HepG2 (cell line): ENCODE data around the gene EIF1. TPM values are rescaled to one million over a fixed set of nuclear protein-coding genes. Genes with fewer than 3 reads are reported as not detected.

ENCODE experiments used
- FOSL1 ChIP-seq: sonication (generic); formaldehyde crosslinking; IDR thresholded peaks from 2 replicates; pipeline ENCODE4 v1.9.0; 2021; ENCODE audit warnings: missing genetic modification reagents, borderline replicate concordance
- HCFC1 ChIP-seq: fragments of 150-350 bp; IDR thresholded peaks from 2 replicates; pipeline ENCODE4 v1.6.1; 2014; ENCODE audit warnings: low read depth, low read length
- MAX ChIP-seq: IDR thresholded peaks from 2 replicates; pipeline ENCODE4 v1.6.1; 2012; ENCODE audit warnings: inconsistent platforms
- RAD21 ChIP-seq: fragments of 450-650 bp; formaldehyde crosslinking; IDR thresholded peaks from 2 replicates; pipeline ENCODE4 v1.5.0; 2020; ENCODE audit warnings: mild to moderate bottlenecking
- SMC3 ChIP-seq: IDR thresholded peaks from 2 replicates; pipeline ENCODE4 v1.6.1; 2011; ENCODE audit warnings: low read length, improper control_type of control experiment
- SRSF9 ChIP-seq: fragments of 200-400 bp; formaldehyde crosslinking; IDR thresholded peaks from 2 replicates; pipeline ENCODE4 v1.6.1; 2018; ENCODE audit warnings: borderline replicate concordance, mild to moderate bottlenecking, low read depth, low read length; ENCODE audit not compliant: insufficient read depth, poor library complexity, severe bottlenecking
- STAT5B ChIP-seq: sonication (generic); formaldehyde crosslinking; IDR thresholded peaks from 2 replicates; pipeline ENCODE4 v1.4.0; 2020; ENCODE audit warnings: missing genetic modification reagents
- U2AF2 ChIP-seq: fragments of 200-400 bp; formaldehyde crosslinking; IDR thresholded peaks from 2 replicates; pipeline ENCODE4 v1.6.1; 2017; ENCODE audit warnings: low read depth, mild to moderate bottlenecking, low read length
- ZBTB38 ChIP-seq: sonication (generic); formaldehyde crosslinking; IDR thresholded peaks from 2 replicates; pipeline ENCODE4 v1.5.1; 2020; ENCODE audit warnings: mild to moderate bottlenecking, missing genetic modification reagents
- ZFP36L1 ChIP-seq: sonication (generic); formaldehyde crosslinking; IDR thresholded peaks from 2 replicates; pipeline ENCODE4 v1.8.0; 2022; ENCODE audit warnings: mild to moderate bottlenecking, missing genetic modification reagents, moderate library complexity
- ZFX ChIP-seq: sonication (generic); formaldehyde crosslinking; IDR thresholded peaks from 2 replicates; pipeline ENCODE4 v1.4.0; 2020; ENCODE audit warnings: mild to moderate bottlenecking, low read depth, missing genetic modification reagents, moderate library complexity
- ZNF276 ChIP-seq: sonication (generic); formaldehyde crosslinking; IDR thresholded peaks from 2 replicates; pipeline ENCODE4 v1.4.0; 2020; ENCODE audit warnings: mild to moderate bottlenecking, low read depth, missing genetic modification reagents
- ZNF333 ChIP-seq: sonication (generic); formaldehyde crosslinking; IDR thresholded peaks from 2 replicates; pipeline ENCODE4 v1.4.0; 2020; ENCODE audit warnings: mild to moderate bottlenecking, missing genetic modification reagents, borderline replicate concordance
- polyA plus RNA-seq, 8 experiments: library from polyadenylated mRNA; depleted of rRNA in 3 of 8; stranded (reverse) in 7 of 8; unstranded in 1 of 8; fragments of >200 nt; fragmentation: Illumina TruSeq in 4 of 8; extraction: Trizol in 4 of 8; gene quantifications; 2 replicates each; pipeline versions ENCODE4 v1.2.1 to v1.2.3, GENCODE V29; 2011 to 2016; ENCODE audit warnings: low read depth in 4 of 8, missing spikeins in 1 of 8, mixed read lengths in 1 of 8; ENCODE audit not compliant: insufficient read depth in 1 of 8
- total RNA-seq, 5 experiments: library from RNA; depleted of rRNA; stranded (reverse); fragments of >200 nt; fragmentation: Illumina TruSeq; extraction: Trizol; gene quantifications; 2 replicates each; pipeline ENCODE4 v1.2.3, GENCODE V29; 2016; ENCODE audit warnings: low read depth in 1 of 5
- TF ChIP-seq, protein P1 (sequence below): sonication (generic); formaldehyde crosslinking; IDR thresholded peaks from 2 replicates; pipeline ENCODE4 v1.4.0; 2020; ENCODE audit warnings: missing genetic modification reagents
- TF ChIP-seq, protein P2 (sequence below): sonication (generic); formaldehyde crosslinking; IDR thresholded peaks from 2 replicates; pipeline ENCODE4 v1.4.0; 2020; ENCODE audit warnings: missing genetic modification reagents, borderline replicate concordance
- TF ChIP-seq, protein P3 (sequence below): sonication (generic); formaldehyde crosslinking; IDR thresholded peaks from 2 replicates; pipeline ENCODE4 v1.4.0; 2020; ENCODE audit warnings: missing genetic modification reagents
- TF ChIP-seq, protein P4 (sequence below): sonication (generic); formaldehyde crosslinking; IDR thresholded peaks from 2 replicates; pipeline ENCODE4 v1.8.1; 2023; ENCODE audit warnings: mild to moderate bottlenecking, missing genetic modification reagents

The EIF1 gene
- total and polyA plus RNA-seq, 2 of the 13 experiments (the other 11 are each of a cell fraction or from before 2014, with no cell fraction given) = 147 to 517 TPM

DNA sequence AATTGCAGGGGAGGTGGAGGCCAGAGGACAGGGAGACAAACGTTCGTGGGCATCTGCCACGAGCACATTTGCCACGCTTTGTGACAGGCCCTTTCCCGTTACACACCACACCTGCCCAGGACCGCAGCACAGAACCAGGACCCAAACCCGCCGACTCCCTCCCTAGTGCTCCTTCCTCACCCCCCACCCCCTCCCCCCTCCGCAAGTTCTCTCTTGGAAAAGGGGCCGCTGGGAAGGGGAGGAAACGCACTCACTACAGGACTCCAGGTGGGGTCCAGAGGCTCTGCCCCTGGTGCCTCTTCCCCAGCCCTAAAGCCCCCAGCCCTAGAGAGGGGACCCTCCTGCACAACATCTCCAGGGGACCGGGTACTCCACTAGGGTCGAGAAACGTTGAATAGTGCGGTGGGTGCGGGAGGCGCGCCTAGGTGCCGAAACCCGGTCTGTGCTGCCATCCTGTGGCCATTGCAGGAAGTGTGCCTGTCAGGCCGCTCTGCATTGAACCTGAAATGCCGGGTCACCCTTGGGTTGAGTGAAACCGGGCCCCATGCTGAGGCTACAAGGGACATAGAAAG, 21.9 kb upstream of the EIF1 start (continued):
- TF ChIP-seq ZFX (CRISPR knock-in tag) (peak; percentile 55; the same call in 1 of the 2 replicates), U2AF2 (no peak), HCFC1 (no peak), FOSL1 (no peak), ZNF276 (no peak), RAD21 (CRISPR knock-in tag) (peak; percentile 84), ZBTB38 (CRISPR knock-in tag) (no peak), STAT5B (CRISPR knock-in tag) (no peak), ZNF333 (no peak; the same call in 1 of the 2 replicates), ZFP36L1 (CRISPR knock-in tag) (no peak), SMC3 (peak; percentile 48), MAX (peak; percentile 55; the same call in 1 of the 2 replicates), SRSF9 (no peak)
- TF ChIP-seq, protein P1, sequence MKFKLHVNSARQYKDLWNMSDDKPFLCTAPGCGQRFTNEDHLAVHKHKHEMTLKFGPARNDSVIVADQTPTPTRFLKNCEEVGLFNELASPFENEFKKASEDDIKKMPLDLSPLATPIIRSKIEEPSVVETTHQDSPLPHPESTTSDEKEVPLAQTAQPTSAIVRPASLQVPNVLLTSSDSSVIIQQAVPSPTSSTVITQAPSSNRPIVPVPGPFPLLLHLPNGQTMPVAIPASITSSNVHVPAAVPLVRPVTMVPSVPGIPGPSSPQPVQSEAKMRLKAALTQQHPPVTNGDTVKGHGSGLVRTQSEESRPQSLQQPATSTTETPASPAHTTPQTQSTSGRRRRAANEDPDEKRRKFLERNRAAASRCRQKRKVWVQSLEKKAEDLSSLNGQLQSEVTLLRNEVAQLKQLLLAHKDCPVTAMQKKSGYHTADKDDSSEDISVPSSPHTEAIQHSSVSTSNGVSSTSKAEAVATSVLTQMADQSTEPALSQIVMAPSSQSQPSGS = peak; percentile 65; the same call in 1 of the 2 replicates
- TF ChIP-seq, protein P2, sequence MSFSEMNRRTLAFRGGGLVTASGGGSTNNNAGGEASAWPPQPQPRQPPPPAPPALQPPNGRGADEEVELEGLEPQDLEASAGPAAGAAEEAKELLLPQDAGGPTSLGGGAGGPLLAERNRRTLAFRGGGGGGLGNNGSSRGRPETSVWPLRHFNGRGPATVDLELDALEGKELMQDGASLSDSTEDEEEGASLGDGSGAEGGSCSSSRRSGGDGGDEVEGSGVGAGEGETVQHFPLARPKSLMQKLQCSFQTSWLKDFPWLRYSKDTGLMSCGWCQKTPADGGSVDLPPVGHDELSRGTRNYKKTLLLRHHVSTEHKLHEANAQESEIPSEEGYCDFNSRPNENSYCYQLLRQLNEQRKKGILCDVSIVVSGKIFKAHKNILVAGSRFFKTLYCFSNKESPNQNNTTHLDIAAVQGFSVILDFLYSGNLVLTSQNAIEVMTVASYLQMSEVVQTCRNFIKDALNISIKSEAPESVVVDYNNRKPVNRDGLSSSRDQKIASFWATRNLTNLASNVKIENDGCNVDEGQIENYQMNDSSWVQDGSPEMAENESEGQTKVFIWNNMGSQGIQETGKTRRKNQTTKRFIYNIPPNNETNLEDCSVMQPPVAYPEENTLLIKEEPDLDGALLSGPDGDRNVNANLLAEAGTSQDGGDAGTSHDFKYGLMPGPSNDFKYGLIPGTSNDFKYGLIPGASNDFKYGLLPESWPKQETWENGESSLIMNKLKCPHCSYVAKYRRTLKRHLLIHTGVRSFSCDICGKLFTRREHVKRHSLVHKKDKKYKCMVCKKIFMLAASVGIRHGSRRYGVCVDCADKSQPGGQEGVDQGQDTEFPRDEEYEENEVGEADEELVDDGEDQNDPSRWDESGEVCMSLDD = no peak
- TF ChIP-seq, protein P3, sequence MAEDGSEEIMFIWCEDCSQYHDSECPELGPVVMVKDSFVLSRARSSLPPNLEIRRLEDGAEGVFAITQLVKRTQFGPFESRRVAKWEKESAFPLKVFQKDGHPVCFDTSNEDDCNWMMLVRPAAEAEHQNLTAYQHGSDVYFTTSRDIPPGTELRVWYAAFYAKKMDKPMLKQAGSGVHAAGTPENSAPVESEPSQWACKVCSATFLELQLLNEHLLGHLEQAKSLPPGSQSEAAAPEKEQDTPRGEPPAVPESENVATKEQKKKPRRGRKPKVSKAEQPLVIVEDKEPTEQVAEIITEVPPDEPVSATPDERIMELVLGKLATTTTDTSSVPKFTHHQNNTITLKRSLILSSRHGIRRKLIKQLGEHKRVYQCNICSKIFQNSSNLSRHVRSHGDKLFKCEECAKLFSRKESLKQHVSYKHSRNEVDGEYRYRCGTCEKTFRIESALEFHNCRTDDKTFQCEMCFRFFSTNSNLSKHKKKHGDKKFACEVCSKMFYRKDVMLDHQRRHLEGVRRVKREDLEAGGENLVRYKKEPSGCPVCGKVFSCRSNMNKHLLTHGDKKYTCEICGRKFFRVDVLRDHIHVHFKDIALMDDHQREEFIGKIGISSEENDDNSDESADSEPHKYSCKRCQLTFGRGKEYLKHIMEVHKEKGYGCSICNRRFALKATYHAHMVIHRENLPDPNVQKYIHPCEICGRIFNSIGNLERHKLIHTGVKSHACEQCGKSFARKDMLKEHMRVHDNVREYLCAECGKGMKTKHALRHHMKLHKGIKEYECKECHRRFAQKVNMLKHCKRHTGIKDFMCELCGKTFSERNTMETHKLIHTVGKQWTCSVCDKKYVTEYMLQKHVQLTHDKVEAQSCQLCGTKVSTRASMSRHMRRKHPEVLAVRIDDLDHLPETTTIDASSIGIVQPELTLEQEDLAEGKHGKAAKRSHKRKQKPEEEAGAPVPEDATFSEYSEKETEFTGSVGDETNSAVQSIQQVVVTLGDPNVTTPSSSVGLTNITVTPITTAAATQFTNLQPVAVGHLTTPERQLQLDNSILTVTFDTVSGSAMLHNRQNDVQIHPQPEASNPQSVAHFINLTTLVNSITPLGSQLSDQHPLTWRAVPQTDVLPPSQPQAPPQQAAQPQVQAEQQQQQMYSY = no peak
- TF ChIP-seq, protein P4, sequence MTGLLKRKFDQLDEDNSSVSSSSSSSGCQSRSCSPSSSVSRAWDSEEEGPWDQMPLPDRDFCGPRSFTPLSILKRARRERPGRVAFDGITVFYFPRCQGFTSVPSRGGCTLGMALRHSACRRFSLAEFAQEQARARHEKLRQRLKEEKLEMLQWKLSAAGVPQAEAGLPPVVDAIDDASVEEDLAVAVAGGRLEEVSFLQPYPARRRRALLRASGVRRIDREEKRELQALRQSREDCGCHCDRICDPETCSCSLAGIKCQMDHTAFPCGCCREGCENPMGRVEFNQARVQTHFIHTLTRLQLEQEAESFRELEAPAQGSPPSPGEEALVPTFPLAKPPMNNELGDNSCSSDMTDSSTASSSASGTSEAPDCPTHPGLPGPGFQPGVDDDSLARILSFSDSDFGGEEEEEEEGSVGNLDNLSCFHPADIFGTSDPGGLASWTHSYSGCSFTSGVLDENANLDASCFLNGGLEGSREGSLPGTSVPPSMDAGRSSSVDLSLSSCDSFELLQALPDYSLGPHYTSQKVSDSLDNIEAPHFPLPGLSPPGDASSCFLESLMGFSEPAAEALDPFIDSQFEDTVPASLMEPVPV (CRISPR knock-in tag) = no peak
